Osteoblast (primary cell): Measurements from ENCODE around the gene TSPOAP1. TPM values are rescaled to one million over a fixed set of nuclear protein-coding genes. Genes with fewer than 3 reads are reported as not detected.

Experiments used
- DNase-seq: peaks from one replicate; pipeline ENCODE4 v3.0.0; 2011; ENCODE audit warnings: low spot score, mixed read lengths; ENCODE audit not compliant: insufficient read length; ENCODE audit errors: missing footprints
- H2AFZ ChIP-seq: 2 replicates; pipeline ENCODE4 v1.6.0; 2011; ENCODE audit warnings: mild to moderate bottlenecking, low read length
- H3K27ac ChIP-seq: 2 replicates; pipeline ENCODE4 v1.5.1; 2011; ENCODE audit warnings: mild to moderate bottlenecking, low read depth, low read length, moderate library complexity
- H3K27me3 ChIP-seq: 2 replicates; pipeline ENCODE4 v1.6.0; 2012; ENCODE audit warnings: mild to moderate bottlenecking, control low read depth, inconsistent platforms, low read length, moderate library complexity; ENCODE audit not compliant: insufficient read depth
- H3K36me3 ChIP-seq: 2 replicates; pipeline ENCODE4 v1.5.1; 2011; ENCODE audit warnings: mild to moderate bottlenecking, low read length, control low read depth, moderate library complexity; ENCODE audit not compliant: insufficient read depth
- H3K4me1 ChIP-seq: 2 replicates; pipeline ENCODE4 v1.5.1; 2011; ENCODE audit warnings: mild to moderate bottlenecking, low read length, control low read depth, moderate library complexity; ENCODE audit not compliant: insufficient read depth
- H3K4me2 ChIP-seq: 2 replicates; pipeline ENCODE4 v1.6.0; 2011; ENCODE audit warnings: mild to moderate bottlenecking, low read length; ENCODE audit not compliant: insufficient read depth
- H3K4me3 ChIP-seq: fragments of 200-600 bp; sonication (generic); 3 replicates; pipeline ENCODE4 v1.5.1; 2012; ENCODE audit warnings: mild to moderate bottlenecking, low read length, inconsistent platforms; ENCODE audit not compliant: insufficient read depth
- H3K79me2 ChIP-seq: 2 replicates; pipeline ENCODE4 v1.6.0; 2012; ENCODE audit warnings: mild to moderate bottlenecking, low read length, control low read depth, inconsistent platforms; ENCODE audit not compliant: insufficient read depth
- H3K9me3 ChIP-seq: 2 replicates; pipeline ENCODE4 v1.5.1; 2011; ENCODE audit warnings: low read depth, low read length, control low read depth
- H4K20me1 ChIP-seq: 2 replicates; pipeline ENCODE4 v1.6.0; 2012; ENCODE audit warnings: mild to moderate bottlenecking, low read length, control low read depth; ENCODE audit not compliant: insufficient read depth
- total RNA-seq: library from RNA; depleted of rRNA; stranded (reverse); fragments of >200 nt; gene quantifications from 2 replicates; pipeline ENCODE4 v1.2.3, GENCODE V29; 2012
- TF ChIP-seq, protein P1 (sequence below): IDR thresholded peaks from 2 replicates; pipeline ENCODE4 v1.5.1; 2011; ENCODE audit warnings: mild to moderate bottlenecking, low read depth, low read length, moderate library complexity; ENCODE audit errors: extremely low read depth

TSPOAP1 gene
- total RNA-seq, 1 donor = 4.3 TPM

DNA sequence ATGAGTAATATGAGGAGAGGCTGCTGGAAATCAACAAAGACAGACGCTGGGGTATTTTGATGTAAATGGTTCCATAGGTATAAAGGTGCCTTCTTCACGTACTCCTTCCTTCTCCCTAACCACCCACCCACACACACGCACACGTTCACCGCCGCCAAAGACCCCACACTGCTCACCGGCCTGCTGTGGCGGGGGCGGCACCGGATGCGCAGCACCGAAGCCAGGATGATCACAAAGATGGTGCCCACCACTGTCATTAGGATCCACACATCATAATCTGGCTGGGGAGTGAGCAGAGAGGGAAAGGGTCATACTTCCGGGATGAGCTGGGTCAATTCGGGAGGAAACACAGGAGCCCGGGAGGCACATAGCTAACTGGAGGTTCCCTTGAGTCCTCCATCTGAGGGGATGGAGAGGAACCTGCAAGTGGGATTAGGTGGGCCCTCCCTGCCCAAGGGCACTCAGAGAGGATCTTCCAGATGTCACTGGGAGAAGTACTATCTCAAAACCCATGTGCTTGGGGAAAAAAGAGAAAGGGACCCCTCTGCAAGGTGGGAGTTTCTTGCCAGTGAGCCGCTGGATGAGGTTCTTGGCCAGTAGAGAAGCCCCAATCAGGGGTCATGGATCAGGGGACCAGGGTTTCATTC is 33.9 kb upstream of the TSPOAP1 start:
- H3K9me3 ChIP-seq = no peaks in the 10 kb centered on the region
- DNase-seq = no peak
- peaks cover 2% of the 10 kb centered on the region for H3K27me3 ChIP-seq
- H4K20me1 ChIP-seq = no peaks in the 10 kb centered on the region
- H3K4me1 ChIP-seq = no peaks in the 10 kb centered on the region
- H2AFZ ChIP-seq = no peak overlapping the region
- no peaks in the 10 kb centered on the region for H3K79me2 ChIP-seq
- TF ChIP-seq, protein P1, sequence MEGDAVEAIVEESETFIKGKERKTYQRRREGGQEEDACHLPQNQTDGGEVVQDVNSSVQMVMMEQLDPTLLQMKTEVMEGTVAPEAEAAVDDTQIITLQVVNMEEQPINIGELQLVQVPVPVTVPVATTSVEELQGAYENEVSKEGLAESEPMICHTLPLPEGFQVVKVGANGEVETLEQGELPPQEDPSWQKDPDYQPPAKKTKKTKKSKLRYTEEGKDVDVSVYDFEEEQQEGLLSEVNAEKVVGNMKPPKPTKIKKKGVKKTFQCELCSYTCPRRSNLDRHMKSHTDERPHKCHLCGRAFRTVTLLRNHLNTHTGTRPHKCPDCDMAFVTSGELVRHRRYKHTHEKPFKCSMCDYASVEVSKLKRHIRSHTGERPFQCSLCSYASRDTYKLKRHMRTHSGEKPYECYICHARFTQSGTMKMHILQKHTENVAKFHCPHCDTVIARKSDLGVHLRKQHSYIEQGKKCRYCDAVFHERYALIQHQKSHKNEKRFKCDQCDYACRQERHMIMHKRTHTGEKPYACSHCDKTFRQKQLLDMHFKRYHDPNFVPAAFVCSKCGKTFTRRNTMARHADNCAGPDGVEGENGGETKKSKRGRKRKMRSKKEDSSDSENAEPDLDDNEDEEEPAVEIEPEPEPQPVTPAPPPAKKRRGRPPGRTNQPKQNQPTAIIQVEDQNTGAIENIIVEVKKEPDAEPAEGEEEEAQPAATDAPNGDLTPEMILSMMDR = no peak
- H3K27ac ChIP-seq = no peak overlapping the region
- H3K36me3 ChIP-seq = no peaks in the 10 kb centered on the region
- H3K4me2 ChIP-seq = no peak overlapping the region
- H3K4me3 ChIP-seq = no peak overlapping the region

DNA sequence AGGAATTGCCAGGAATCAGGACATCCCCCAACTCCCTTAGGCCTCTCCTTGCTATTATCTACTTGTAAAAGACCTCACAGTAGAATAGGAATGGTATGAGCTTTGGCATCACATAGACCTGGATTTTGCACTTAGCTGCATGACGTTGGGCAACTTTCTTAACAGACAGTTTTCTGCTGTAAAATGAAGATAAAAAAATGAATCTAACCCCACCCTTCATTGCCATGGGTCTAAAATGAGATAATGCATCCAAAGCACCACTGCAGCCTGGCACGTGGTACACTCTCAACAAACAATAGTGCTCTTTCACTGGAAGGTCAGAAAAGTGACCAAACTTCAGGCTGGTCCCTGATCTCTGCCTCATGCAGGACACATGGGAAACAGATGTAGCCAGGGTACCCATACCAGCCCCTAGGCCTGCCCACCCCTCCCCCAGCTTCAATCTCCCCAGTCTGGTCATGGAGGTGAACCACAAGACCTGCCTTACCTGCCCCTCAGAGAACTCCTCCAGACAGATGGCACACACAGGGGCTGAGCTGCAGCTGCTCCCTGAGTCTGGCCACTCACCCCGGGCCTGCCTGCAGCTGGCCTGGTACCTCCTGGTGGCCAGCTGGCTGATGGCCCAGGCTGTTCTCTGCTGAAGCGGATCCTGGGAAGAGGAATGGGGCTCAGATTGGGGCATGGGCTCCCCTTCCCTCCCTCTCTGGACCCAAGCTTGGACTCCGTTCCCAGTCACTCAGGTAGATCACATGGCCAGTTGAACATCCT is 31.9 kb upstream of the TSPOAP1 start:
- H3K27ac ChIP-seq = no peak overlapping the region
- peaks cover 2% of the 10 kb centered on the region for H3K27me3 ChIP-seq
- H3K79me2 ChIP-seq = no peaks in the 10 kb centered on the region
- no peaks in the 10 kb centered on the region for H4K20me1 ChIP-seq
- no peak overlapping the region for H3K4me2 ChIP-seq
- H2AFZ ChIP-seq = no peak overlapping the region
- no peak overlapping the region for H3K4me3 ChIP-seq
- H3K4me1 ChIP-seq = no peaks in the 10 kb centered on the region
- no peak for DNase-seq
- H3K9me3 ChIP-seq = no peaks in the 10 kb centered on the region
- H3K36me3 ChIP-seq = no peaks in the 10 kb centered on the region
- TF ChIP-seq, protein P1 = no peak

- H3K4me3 ChIP-seq = no peak overlapping the region
- no peaks in the 10 kb centered on the region for H3K36me3 ChIP-seq
- no peaks in the 10 kb centered on the region for H3K4me1 ChIP-seq
- H3K9me3 ChIP-seq = no peaks in the 10 kb centered on the region
- H3K27me3 ChIP-seq = peaks cover 1% of the 10 kb centered on the region
- no peaks in the 10 kb centered on the region for H3K79me2 ChIP-seq
- TF ChIP-seq, protein P1 = no peak
- no peak for DNase-seq
- no peak overlapping the region for H3K4me2 ChIP-seq
- no peak overlapping the region for H2AFZ ChIP-seq
- H4K20me1 ChIP-seq = no peaks in the 10 kb centered on the region
- H3K27ac ChIP-seq = no peak overlapping the region
These were observed 30.0 kb upstream of the TSPOAP1 start for GRCh38 chr17:58358408-58359172.
